Measurements from ENCODE around the gene SLC6A12.
"Not testable (repeated sequence)": the region's sequence is repeated elsewhere in the genome, so short reads cannot be mapped to it uniquely, and the experiment has no call there.

The SLC6A12 gene

DNA sequence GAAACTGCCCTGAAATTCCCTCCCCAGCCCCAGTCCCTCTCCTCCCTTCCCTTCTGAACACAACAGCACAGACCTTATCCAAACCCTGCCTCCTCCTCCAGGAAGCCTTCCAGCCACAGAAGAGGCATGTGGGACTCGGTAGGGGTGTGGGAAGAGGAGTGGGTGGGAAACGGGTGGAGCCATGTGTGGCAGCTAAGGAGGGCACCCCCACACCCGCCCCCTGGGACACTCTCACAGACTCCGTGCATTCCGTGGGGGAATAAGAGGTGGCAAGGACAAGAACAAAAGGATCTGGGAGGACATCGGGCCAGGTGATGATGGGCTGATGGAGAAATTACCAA, 24.4 kb downstream of the SLC6A12 start:
- H3K27me3 ChIP-seq, result no peaks in the 10 kb centered on the region
- no peak for TF ChIP-seq Cebpa-rat (IDR thresholded peaks at IDR 0.05)
- H3K9ac ChIP-seq, result no peak overlapping the region
- no peak overlapping the region for H3K4me3 ChIP-seq
- H3K4me2 ChIP-seq, result peak overlapping the region in 8 of 11 experiments; percentile 14 to 60 (median 28); a peak in 9 of 22 replicates
- H3K9me3 ChIP-seq (replicated peaks in 1 of 11), result peaks cover 0 to 13% (median 6%) of the 10 kb centered on the region in 11 experiments; a peak in 12 of 22 replicates
- no peaks in the 10 kb centered on the region for H3K36me3 ChIP-seq
- peaks cover 0 to 6% (median 1%) of the 10 kb centered on the region in 10 experiments; a peak in 4 of 20 replicates for H3K4me1 ChIP-seq
- no peaks in the 10 kb centered on the region for H4K20me1 ChIP-seq
- H3K27ac ChIP-seq, result no peak overlapping the region

GRCh38 chr12:188910-189621, 24.9 kb downstream of the SLC6A12 start:
- H3K9me3 ChIP-seq (replicated peaks in 1 of 11), result peaks cover 0 to 13% (median 6%) of the 10 kb centered on the region in 11 experiments; a peak in 12 of 22 replicates
- H3K9ac ChIP-seq, result no peak overlapping the region
- no peak overlapping the region for H3K27ac ChIP-seq
- H3K4me1 ChIP-seq, result peaks cover 0 to 6% (median 2%) of the 10 kb centered on the region in 10 experiments; a peak in 4 of 20 replicates
- peak overlapping the region in 9 of 11 experiments; percentile 14 to 60 (median 26); a peak in 14 of 22 replicates for H3K4me2 ChIP-seq
- H3K36me3 ChIP-seq, result no peaks in the 10 kb centered on the region
- no peaks in the 10 kb centered on the region for H4K20me1 ChIP-seq
- H3K27me3 ChIP-seq, result no peaks in the 10 kb centered on the region
- H3K4me3 ChIP-seq, result no peak overlapping the region
- no peak for TF ChIP-seq Cebpa-rat (IDR thresholded peaks at IDR 0.05)

- not testable (repeated sequence) for H3K4me2 ChIP-seq, H3K36me3 ChIP-seq, H3K4me3 ChIP-seq, H4K20me1 ChIP-seq, H3K4me1 ChIP-seq, H3K27ac ChIP-seq, H3K9ac ChIP-seq, H3K27me3 ChIP-seq
- H3K9me3 ChIP-seq (replicated peaks in 1 of 11), result peaks cover 0 to 13% (median 6%) of the 10 kb centered on the region in 11 experiments; a peak in 12 of 22 replicates
Observed at GRCh38 chr12:187986-188909, 25.7 kb downstream of the SLC6A12 start.

DNA sequence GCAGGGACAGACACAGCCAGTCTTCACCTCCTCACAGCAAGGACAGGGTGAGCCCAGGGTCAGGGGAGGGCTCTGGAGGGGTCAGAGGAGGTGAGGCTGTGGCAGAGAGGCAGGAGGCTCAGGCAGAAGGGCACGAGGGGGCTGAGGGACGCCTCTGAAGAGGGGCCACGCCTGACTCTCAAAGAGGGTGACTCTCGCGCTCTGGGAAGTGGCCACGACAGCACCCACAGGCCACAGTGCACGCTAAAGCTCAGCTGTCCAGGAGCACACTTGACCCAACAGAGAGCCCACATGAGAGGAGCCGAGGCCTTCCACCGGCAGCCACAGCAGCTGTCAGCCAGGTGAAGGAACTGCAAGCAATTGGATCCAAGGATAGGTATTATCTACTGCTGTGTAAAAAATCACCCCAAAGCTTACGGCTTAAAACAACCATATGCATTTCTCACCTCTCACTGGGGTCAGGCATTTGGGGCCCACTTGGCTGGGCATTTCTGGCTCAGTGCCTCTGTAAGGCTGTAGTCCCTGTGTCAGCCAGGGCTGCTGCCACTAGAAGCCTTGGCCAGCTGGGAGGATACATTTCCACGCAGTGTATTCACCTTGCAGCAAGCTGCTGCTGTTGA, 27.8 kb downstream of the SLC6A12 start:
- H3K4me3 ChIP-seq, result no peak overlapping the region
- no peak for TF ChIP-seq Cebpa-rat (IDR thresholded peaks at IDR 0.05)
- no peaks in the 10 kb centered on the region for H3K27me3 ChIP-seq
- no peak overlapping the region for H3K27ac ChIP-seq
- H3K36me3 ChIP-seq, result no peaks in the 10 kb centered on the region
- no peak overlapping the region for H3K4me2 ChIP-seq
- H4K20me1 ChIP-seq, result no peaks in the 10 kb centered on the region; a peak in 1 of 22 replicates
- H3K9me3 ChIP-seq (replicated peaks in 1 of 11), result peaks cover 0 to 13% (median 6%) of the 10 kb centered on the region in 11 experiments; a peak in 12 of 22 replicates
- H3K4me1 ChIP-seq, result peaks cover 0 to 22% (median 8%) of the 10 kb centered on the region in 10 experiments; a peak in 13 of 20 replicates
- H3K9ac ChIP-seq, result no peak overlapping the region

DNA sequence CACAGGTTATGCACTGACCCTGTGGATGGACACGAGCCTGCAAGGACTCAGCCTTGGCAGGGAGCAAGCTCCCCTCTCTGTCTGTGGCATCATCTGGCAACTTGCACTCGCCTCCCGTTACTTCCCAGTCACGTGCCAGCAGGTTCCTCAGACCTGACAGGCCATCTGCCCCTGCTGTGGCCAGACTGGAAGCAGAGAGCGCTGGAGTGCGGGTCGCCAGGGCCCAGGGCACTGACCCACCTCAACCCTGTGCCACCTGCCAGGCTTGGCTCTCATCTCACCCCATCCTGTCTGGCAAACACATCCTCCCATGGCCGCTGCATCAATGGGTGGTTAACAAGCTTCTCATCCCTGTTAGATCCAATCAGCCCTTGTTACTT, 28.4 kb downstream of the SLC6A12 start:
- no peak overlapping the region for H3K9ac ChIP-seq

DNA sequence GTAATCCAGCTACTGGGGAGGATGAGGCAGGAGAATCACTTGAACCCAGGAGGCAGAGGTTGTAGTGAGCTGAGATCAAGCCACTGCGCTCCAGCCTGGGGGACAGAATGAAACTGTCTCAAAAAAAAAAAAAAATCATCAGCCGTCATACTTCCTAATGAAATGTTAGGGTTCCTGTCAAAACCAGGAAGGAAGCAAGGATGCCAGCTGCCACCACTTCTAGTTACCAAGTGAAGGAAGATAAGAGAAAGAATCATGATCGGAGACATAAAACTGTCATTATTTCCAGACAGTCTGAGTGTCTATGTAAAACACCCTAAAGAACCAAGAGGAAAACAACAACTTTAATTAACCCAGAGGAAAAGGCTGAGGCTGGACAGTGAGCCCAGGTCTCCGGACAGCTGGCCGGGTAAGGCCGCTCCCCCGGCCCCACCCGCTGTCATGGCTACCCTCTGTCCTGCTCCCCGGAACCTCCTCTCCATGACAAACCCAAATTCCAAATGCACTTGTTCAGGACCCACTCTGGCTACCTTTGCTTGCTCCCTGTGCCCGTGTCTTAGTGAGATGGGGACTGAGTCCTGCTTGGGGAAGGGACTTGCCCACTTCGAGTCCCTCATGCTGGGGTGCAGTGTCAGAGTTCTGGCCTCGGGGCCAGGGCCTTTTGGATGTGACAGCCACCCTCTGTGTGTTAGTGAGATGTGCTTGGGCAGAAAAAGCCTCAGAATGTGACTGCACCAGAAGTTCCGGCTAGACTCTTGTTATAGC, 29.0 kb downstream of the SLC6A12 start:
- TF ChIP-seq Cebpa-rat (IDR thresholded peaks at IDR 0.05), result no peak
- H3K27me3 ChIP-seq, result no peaks in the 10 kb centered on the region
- no peak overlapping the region for H3K27ac ChIP-seq
- H4K20me1 ChIP-seq, result no peaks in the 10 kb centered on the region; a peak in 1 of 22 replicates
- no peaks in the 10 kb centered on the region for H3K36me3 ChIP-seq
- peak overlapping the region in 1 of 11 experiments; percentile 37; a peak in 3 of 22 replicates for H3K4me2 ChIP-seq
- no peak overlapping the region for H3K9ac ChIP-seq
- peaks cover 5 to 33% (median 15%) of the 10 kb centered on the region in 10 experiments; a peak in 18 of 20 replicates for H3K4me1 ChIP-seq
- H3K4me3 ChIP-seq, result no peak overlapping the region
- H3K9me3 ChIP-seq (replicated peaks in 1 of 11), result peaks cover 0 to 13% (median 6%) of the 10 kb centered on the region in 11 experiments; a peak in 12 of 22 replicates

More for the DNA sequence above, 28.4 kb downstream of the SLC6A12 start:
- no peak overlapping the region for H3K4me2 ChIP-seq
- no peaks in the 10 kb centered on the region for H3K27me3 ChIP-seq
- H3K9me3 ChIP-seq (replicated peaks in 1 of 11), result peaks cover 0 to 13% (median 6%) of the 10 kb centered on the region in 11 experiments; a peak in 12 of 22 replicates
- H3K4me3 ChIP-seq, result no peak overlapping the region
- H3K4me1 ChIP-seq, result peaks cover 3 to 27% (median 11%) of the 10 kb centered on the region in 10 experiments; a peak in 18 of 20 replicates
- H3K27ac ChIP-seq, result no peak overlapping the region
- no peaks in the 10 kb centered on the region for H3K36me3 ChIP-seq
- H4K20me1 ChIP-seq, result no peaks in the 10 kb centered on the region; a peak in 1 of 22 replicates
- no peak for TF ChIP-seq Cebpa-rat (IDR thresholded peaks at IDR 0.05)

- H3K36me3 ChIP-seq, result no peaks in the 10 kb centered on the region
- H3K27ac ChIP-seq, result peak overlapping the region in 2 of 11 experiments; percentile 6 to 26; a peak in 1 of 22 replicates
- no peak overlapping the region for H3K4me3 ChIP-seq
- no peaks in the 10 kb centered on the region for H3K27me3 ChIP-seq
- H4K20me1 ChIP-seq, result no peaks in the 10 kb centered on the region; a peak in 1 of 22 replicates
- peaks cover 0 to 2% (median 0%) of the 10 kb centered on the region in 11 experiments; a peak in 2 of 22 replicates for H3K9me3 ChIP-seq (replicated peaks in 1 of 11)
- peaks cover 6 to 39% (median 15%) of the 10 kb centered on the region in 10 experiments; a peak in 18 of 20 replicates for H3K4me1 ChIP-seq
- peak overlapping the region in 2 of 11 experiments; percentile 20 to 28; a peak in 2 of 22 replicates for H3K9ac ChIP-seq
- peak overlapping the region in 5 of 11 experiments; percentile 29 to 68 (median 63); a peak in 12 of 22 replicates for H3K4me2 ChIP-seq
- TF ChIP-seq Cebpa-rat (IDR thresholded peaks at IDR 0.05), result no peak
Observed at GRCh38 chr12:182381-182892, 31.5 kb downstream of the SLC6A12 start.

GRCh38 chr12:181921-182320, 32.0 kb downstream of the SLC6A12 start:
- H3K4me3 ChIP-seq, result no peak overlapping the region
- no peaks in the 10 kb centered on the region for H3K36me3 ChIP-seq
- peaks cover 9 to 44% (median 20%) of the 10 kb centered on the region in 10 experiments for H3K4me1 ChIP-seq
- no peaks in the 10 kb centered on the region for H3K9me3 ChIP-seq (replicated peaks in 1 of 11)
- TF ChIP-seq Cebpa-rat (IDR thresholded peaks at IDR 0.05), result no peak
- no peaks in the 10 kb centered on the region; a peak in 1 of 22 replicates for H4K20me1 ChIP-seq
- H3K27ac ChIP-seq, result no peak overlapping the region
- no peaks in the 10 kb centered on the region for H3K27me3 ChIP-seq
- H3K9ac ChIP-seq, result peak overlapping the region in 1 of 11 experiments; percentile 20; a peak in 1 of 22 replicates
- H3K4me2 ChIP-seq, result peak overlapping the region in 5 of 11 experiments; percentile 29 to 68 (median 63); a peak in 12 of 22 replicates
